GM19099 (cell line): ENCODE measurements around the gene ZNF565.

Experiments
- POLR2A ChIP-seq: IDR thresholded peaks from 3 replicates; pipeline ENCODE4 v1.6.1; 2011; ENCODE audit warnings: low read depth; ENCODE audit not compliant: insufficient read length; ENCODE audit errors: extremely low read depth

Gene ZNF565

GRCh38 chr19:36163813-36164212, 50.7 kb downstream of the ZNF565 start:
- TF ChIP-seq POLR2A: no peak

GRCh38 chr19:36160821-36161596, 53.5 kb downstream of the ZNF565 start:
- TF ChIP-seq POLR2A: no peak

- TF ChIP-seq POLR2A: no peak
Measured at GRCh38 chr19:36153126-36153525, 61.3 kb downstream of the ZNF565 start.

- no peak for TF ChIP-seq POLR2A
Measured at GRCh38 chr19:36152352-36153091, 61.9 kb downstream of the ZNF565 start, which contains the start of gene COX7A1. TSS of gene COX7A1 (minus strand) at chr19:36152447. CDS start at chr19:36152407, 40 bp downstream.

- no peak for TF ChIP-seq POLR2A
Measured at GRCh38 chr19:36152019-36152351, 62.5 kb downstream of the ZNF565 start.

GRCh38 chr19:36151144-36152018, 63.1 kb downstream of the ZNF565 start:
- no peak for TF ChIP-seq POLR2A

- TF ChIP-seq POLR2A: no peak
Measured at GRCh38 chr19:36150586-36150985, 63.9 kb downstream of the ZNF565 start.

GRCh38 chr19:36149673-36150406, 64.6 kb downstream of the ZNF565 start:
- TF ChIP-seq POLR2A: no peak

- TF ChIP-seq POLR2A: no peak
Measured at GRCh38 chr19:36144624-36145023, 69.8 kb downstream of the ZNF565 start.

- TF ChIP-seq POLR2A: no peak
Measured at GRCh38 chr19:36142496-36142895, 72.0 kb downstream of the ZNF565 start.

- TF ChIP-seq POLR2A: no peak
Measured at GRCh38 chr19:36142046-36142445, 72.4 kb downstream of the ZNF565 start.

- TF ChIP-seq POLR2A: peak; percentile 22
Measured at GRCh38 chr19:36141039-36141927, 73.2 kb downstream of the ZNF565 start.

- TF ChIP-seq POLR2A: no peak
Measured at GRCh38 chr19:36140304-36141038, 74.0 kb downstream of the ZNF565 start.
